ENCODE data around the gene C18orf63.
"Not testable (repeated sequence)": the region's sequence is repeated elsewhere in the genome, so short reads cannot be mapped to it uniquely, and the experiment has no call there.

The C18orf63 gene

DNA sequence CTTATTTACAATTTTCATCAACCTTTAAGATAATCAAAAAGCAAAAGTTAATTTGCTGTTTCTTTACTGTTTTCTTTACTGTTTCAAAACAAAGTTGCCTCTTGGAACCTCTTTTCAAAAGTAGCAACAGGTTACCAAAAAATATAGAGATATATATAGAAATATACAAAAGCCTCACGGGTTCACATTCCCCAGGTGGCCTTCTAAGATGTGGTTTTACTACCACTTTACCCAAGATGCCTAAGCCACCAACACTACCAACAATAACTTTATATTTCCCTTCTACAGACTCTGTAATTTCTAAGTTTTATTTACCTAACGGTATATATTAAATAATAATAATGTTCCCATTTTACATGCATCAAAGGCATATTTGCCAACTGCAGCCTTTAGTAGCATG lies 28.8 kb upstream of the C18orf63 start:
- no peak for DNase-seq

DNA sequence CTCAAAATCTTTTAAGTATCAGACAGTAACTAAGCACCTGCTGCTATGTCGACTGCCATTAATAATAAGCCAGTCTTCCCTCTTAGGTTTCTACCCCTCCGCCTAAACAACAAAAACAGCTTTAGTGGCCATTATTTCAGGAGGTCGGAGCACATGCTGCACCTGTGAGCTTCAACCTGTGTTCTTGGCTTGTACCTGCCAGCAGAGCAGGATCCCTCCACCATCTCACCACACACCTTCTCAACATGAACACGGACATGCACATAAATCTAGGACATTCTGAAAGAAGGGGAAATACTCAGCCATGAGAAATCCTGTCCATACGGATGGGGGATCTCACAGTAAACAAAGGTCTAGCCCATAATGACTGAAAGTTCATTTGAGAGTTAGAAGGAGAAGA lies 27.6 kb upstream of the C18orf63 start:
- DNase-seq = no peak

DNA sequence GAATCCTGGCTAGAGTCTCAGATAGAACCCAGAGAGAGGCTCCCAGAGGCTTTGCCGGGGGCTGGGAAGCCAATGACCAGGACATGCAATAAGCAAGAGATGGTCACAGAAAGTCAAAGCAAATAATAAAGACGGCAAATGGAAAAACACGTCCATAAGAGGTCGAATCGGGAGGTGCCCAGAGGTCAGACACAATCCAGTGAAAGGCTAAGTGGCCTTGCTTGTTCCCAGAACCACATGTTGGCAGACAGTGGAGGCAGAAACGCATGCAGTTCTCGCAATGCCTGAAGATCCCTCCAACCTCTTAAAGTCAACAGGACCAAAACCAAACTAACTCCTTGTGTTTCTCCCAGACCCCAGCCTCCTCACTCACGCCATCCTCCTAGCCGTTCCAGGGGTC lies 26.9 kb upstream of the C18orf63 start:
- no peak for DNase-seq

DNA sequence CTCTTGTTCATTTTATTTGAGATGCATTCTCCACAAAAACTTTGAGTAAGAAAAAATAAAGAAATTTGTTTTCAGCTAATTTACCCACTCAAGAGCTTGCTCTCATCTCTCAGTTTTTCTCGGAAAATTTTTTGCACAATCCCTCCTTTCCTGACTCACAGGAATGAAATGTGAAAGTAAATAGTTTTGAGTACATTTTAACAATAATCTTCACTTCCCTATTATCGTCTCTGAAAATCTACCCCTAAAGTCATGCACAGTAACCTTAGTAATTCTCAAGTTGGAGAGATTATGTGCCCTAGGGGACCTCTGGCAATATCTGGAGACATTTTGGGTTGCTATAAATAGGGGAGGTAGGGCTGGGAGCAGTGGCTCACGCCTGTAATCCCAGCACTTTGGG lies 26.5 kb upstream of the C18orf63 start:
- peak; percentile 18 for DNase-seq

DNA sequence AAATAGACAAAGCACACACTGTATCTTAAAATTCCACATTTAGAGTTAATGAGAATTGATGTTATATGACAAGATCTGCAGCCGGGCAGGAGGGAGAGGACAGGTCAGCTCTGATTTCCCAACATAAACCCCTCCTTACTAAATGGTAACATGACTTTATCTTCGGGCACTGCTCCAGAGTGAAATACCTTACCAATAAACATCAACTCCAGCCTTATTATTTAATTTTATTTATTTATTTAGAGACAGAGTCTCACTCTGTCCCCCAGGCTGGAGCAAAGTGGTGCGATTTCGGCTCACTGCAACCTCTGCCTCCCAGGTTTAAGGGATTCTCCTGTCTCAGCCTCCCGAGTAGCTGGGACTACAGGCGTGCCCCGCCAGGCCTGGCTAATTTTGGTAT lies 25.6 kb upstream of the C18orf63 start:
- no peak for DNase-seq

DNA sequence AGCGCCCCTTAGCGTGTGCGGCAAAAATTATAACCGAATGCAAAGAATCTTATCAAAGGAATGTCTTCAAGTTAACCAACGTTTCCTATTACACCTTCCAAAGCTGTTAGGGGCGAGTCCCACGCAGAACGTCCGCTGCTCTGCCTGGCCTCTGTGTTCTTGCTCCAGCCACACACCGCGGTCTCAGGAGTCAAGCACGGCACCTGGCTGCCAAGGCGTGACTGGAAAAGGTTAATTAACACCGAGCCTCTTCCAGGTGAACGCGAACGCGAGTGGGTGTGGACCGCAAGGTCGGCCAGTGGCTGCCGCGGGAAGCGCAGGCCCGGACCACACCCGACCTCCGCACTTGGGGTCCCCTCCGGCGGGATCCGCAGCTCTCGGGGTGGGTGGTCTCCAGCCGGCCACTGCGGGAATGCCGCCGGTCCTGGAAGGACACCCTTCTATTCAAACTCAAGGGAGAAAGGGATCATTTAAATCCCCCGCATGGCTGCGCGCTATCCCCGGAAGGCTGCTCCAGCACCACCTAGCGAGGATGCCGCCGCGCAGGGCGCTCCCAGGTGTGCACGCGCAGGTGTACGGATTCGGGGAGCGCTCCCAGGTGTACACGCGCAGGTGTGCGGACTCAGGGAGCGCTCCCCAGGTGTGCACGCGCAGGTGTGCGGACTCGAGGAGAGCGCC lies 24.7 kb upstream of the C18orf63 start:
- DNase-seq = no peak

DNA sequence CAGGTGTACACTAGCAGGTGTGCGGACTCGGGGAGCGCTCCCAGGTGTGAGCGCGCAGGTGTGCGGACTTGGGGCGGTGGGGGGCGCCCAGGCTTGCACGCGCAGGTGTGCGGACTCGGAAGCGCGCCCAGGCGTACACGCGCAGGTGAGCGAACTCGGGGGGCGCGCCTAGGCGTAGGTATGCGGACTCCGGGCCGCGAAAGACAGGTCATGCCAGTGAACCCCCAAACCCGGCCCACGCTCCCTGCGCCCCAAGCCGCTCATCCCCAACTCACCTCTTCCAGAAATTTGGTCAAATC lies 24.2 kb upstream of the C18orf63 start:
- DNase-seq = no peak

DNA sequence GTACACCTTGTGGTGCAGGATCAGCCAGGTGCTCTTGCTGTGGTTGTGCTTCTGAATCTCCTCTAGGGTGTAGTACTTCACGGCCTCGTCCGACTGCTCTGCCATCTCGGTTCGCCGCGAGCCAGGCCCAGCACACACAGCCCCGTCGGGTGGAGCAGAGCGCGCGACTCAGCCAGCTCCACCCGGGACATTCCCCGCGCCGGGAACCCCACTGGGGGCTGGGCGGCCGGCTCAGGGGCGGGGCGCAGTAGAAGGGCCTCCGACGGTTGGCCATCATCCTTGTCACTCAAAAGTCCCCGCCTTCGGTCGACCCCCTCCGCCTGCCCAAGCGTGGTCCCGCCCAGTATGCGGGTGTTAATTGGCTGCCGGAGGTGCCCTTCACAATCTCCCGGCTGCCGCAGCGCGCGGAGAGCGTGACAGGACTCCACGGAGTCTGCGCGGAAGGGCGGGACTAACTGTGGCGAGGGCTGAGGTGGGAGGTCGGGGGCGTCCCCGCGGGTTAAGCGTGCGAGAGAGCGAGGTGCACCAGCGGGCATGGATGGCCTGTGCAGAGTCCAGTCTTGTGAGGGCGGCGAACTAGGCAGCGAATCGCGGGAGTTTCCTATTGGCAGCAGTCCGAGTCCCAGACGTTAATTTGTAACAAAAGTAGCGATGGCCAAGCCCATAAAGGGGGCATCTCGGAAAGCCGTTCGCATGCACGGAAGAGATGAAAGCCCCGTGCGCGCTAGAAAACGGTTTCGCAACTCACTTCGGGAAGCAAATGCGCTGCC lies 23.7 kb upstream of the C18orf63 start, which contains the start of gene CYB5A:
CYB5A (minus strand) TSS at position 193 of the 770 bp plus-strand sequence; CDS start at position 105, 88 bp downstream.
- peak; percentile 95 for DNase-seq

DNA sequence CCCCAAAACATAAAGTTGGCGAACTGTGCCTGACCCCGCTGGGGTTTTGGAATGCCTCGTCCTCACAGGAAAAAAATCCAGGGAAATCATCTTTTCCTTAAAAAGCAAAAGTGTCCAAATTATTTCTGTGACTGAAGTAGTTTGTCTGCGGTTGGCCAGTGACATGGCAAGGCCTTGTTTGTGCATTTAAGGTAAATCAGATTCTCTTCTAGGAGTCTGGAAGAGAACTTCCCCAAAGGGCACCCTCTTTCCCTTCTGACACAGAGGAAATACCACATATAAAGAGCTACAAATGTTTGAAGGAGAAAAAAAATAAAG lies 23.1 kb upstream of the C18orf63 start:
- no peak for DNase-seq

DNA sequence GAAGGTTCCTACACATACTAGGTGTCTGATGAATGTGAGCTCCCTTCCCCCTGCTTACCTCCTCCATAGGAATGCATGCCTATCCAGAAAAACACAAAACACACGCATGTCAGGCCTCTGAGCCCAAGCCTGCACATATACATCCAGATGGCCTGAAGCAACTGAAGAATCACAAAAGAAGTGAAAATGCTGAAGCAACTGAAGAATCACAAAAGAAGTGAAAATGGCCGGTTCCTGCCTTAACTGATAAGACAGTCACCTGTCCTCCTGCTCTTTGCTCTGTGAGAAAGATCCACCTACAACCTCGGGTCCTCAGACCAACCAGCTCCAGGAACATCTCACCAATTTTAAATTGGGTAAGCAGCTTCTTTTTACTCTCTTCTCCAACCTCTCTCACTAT lies 22.7 kb upstream of the C18orf63 start:
- DNase-seq = not testable (repeated sequence)

DNA sequence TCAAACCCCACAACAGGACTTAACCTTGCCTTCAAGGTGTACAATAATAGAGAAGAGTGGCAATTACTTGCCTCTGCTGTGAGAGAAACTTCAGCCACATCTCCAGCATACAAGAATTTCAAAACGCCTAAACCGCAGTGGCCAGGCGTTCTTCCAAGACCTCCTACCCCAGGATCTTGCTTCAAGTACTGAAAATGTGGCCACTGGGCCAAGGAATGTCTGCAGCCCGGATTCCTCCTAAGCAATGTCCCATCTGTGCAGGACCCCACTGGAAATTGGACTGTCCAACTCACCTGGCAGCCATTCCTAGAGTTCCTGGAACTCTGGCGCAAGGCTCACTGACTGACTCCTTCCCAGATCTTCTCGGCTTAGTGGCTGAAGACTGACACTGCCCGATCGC lies 21.1 kb upstream of the C18orf63 start:
- DNase-seq = no peak

DNA sequence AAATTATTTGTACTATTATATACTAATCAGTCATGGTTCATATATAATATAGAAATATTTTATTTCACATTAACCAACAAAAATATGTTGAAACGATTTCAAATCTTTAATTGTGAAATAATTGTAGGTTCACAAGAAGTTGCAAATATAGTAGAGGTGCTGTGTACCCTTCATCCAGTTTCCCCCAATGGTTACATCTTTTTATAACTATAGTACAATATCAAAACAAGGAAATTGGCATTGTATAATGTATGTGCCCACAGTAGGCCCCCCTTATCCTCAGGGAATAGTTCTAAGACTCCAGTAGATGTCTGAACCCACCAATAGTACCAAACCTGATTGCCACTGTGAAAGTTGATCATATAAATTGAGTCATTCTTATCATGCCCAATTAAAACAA lies 16.5 kb upstream of the C18orf63 start:
- DNase-seq = no peak

DNA sequence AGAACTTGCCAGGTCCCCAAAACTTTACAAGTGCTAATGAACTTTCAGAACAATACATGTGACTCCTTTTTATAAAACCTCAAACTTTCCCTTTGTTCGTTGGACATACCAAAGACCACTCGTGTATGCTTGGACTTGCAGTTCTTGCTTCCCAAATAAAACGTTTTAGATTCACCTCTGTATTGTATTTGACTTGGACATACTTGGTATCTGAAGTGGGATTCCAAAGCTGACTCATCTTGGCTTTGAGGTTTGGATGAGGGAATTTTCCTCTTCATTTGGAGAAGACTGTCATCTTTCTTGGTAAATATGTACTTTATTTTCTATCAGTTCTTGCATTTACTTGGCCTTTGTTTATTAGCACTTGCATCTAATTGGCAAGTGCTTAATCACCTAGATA lies 15.9 kb upstream of the C18orf63 start:
- DNase-seq = peak; percentile 38

DNA sequence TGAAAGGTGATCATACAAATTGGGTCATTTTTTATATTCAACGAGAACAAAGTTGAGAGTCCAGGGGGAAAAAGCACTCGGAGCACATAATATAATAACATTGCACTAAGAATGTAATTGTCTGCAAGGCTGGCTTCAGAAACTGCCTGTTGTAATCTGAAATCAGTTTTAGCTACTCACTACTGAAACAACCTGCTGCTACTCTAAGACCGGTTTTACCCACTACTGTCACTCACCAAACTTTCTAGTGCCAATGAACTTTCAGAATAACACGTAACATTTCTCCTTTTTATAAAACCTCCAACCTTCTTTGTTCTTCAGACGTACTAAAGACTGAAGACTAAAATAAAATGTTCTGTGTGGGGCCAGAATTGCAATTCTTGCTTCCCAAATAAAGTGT lies 12.3 kb upstream of the C18orf63 start:
- no peak for DNase-seq

DNA sequence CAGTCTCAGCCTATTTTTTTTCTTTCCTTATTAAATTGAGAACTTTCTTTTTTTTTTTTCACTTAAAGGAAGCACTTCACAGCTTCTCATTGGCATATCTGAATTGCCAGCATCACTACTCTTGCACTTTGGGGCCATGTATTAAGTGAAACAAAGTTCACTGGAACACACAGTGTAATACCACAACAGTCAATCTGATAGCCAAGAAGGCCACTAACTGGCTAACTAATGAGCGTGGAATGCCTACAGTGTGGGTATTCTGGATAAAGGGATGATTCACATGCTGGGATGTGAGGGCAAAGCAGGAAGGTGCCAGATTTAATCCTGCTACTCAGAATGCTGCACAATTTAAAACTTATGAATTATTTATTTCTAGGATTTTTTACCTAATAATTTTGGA lies 11.7 kb upstream of the C18orf63 start:
- DNase-seq = peak; percentile 25

DNA sequence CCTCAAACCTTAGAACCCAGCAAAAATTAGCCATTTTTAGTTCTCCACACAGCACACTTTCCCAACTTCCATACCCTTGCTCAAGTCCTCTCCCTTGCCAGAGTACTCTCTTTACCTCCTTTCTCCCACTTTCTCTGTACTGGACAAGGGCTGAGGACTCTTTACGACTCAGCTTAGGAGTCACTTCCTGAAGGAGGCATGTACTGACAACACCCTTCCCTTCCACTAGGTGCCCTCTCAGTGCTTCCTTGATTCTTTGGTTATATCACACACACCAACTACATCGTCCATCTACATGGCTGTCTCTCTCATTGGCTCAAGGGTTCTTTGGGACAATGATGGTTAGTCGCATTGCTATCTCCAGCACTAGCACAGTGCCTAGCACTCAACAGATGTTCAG lies 5.2 kb upstream of the C18orf63 start:
- DNase-seq = peak; percentile 44

DNA sequence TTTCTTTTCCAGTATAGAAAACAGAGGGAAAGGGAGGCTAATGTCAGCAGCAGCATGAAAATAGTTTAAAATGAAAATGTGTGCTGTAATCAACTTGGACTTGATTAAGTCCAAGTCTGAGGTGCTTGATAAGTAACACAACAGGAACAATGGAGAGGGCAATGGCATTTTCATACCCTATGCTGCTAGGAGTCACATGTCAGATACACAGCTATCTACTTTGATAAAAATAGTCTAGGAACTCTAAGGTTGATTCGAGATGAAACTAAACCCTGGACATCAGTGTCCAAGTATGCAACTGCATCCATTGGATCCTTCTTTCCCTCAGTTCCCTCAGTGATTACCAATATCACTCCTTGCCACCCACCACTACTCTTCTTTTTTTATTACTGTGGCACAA lies 4.6 kb upstream of the C18orf63 start:
- no peak for DNase-seq

DNA sequence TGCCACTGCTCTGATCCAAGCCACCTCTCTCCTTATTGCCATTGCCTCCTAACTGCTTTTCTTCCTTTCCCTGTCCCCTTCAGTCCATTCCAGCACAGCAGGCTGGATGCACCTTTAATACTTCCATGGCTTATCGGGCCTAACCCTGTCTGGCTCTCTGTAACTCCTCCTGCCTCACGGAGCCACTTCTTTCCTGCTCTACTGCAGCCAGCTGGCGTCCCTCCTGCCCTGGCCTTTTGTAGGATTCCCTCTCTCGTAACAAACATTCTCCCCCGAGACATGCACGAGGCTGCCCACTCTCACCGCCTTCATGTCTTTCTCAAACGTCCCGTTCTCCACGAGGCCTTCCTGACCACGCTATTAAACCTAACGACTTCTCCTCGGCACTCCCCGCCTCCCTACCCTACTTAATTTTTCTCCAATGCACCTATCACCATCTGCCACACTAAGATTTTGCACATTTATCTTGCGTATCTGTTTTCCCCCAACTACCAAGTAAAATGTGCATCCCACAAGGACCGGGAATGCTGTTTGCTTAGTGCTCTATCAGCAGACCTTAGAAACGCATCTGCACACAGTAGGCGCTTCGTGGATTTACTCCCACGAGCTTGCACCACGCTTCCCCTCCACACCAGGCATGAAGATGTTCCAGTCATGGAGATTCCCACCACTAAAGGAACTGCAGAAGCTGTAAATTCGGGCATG lies 728 bp upstream of the C18orf63 start:
- no peak for DNase-seq

DNA sequence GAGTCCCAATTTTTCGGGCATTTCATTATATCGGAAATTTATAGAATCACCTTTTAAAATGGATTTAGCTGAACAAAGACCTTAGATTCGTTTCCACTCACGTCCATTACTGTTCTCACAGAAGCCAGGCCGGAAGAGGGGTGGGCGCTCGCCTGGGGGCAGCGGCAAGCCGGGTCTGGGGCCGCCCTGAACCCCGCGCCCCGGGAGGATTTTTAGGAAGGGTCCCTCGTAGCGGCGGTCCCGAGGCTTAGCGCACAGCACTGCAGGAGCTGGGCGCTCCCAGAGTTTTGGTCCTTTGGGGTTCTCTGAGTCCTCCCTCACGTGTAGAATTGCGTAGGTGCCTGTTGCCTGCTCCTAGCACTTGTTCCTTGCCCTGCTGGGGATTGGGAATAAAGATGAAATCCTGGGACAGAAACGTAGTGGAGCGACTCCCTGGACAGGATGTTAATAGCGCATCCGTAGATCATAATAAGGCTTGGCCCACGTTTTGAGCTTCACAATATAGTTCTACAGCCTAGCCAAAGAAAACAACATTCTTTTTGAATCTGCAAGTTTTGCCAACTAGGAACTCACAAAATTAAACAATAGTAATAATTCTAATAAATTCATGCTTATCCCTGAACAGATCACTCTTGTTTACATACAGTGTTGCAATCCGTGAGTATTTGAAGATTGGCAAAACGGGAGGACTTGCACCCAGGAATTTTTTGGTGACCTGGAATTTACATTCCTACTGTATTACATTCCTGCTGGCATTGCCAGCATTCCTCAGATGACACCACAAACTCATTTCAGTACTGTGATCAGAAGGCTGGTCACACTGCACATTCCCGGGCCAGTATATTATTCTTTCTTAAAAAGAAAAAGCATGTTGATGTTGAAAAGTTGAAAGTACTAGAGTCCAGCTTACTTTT lies 875 bp downstream of the C18orf63 start:
- peak; percentile 82 for DNase-seq

DNA sequence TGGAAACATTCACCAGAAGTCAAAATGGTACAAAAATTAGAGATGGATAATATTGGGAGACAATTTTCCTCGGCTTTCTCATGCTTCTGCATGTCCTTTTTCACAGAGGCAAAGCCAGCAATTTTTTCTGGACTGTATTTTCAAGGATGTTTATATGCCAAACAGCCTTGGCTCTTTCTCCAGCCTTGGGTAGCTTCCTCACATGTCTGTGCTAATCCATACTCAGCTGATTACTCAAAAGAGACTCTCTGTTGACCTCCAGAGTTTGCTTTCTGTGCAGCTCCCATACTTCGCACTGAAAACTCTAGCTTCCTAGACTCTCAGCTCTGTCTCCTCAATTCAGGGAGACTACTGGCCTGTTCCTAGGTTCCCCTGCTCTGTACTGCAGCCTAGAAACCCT lies 10.6 kb downstream of the C18orf63 start:
- DNase-seq = no peak

DNA sequence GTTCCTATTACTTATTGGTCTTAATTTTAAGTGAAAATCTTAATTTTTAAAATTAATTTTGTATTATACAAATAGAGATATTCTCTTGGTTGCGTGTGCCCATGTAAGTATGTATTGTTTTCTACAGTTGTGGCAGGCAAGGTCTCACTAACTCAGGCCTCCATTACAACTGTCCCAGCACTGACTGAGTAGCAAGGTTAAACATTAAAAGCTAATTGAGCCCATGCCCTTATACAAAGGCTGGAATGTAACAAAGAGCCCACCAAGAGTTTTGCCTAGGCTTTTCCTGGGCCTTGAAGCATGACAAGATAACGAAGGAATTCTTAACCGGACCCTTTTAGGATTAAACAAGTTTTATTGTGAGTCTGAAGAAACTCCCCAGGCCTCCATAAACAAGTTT lies 11.2 kb downstream of the C18orf63 start:
- not testable (repeated sequence) for DNase-seq

DNA sequence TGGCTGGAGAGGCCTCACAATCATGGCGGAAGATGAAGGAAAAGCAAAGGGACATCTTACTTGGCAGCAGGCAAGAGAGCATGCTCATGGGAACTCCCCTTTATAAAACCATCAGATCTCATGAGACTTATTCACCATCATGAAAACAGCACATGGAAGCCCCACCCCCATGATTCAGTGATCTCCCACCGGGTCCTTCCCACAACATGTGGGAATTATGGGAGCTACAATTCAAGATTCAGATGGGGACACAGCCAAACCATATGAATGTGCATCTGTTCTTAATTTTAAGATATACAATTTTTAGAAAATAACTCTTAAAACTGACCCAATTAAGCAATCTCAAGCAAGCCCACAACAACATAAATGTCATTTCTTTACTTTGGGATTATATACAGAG lies 12.6 kb downstream of the C18orf63 start:
- peak; percentile 57 for DNase-seq

DNA sequence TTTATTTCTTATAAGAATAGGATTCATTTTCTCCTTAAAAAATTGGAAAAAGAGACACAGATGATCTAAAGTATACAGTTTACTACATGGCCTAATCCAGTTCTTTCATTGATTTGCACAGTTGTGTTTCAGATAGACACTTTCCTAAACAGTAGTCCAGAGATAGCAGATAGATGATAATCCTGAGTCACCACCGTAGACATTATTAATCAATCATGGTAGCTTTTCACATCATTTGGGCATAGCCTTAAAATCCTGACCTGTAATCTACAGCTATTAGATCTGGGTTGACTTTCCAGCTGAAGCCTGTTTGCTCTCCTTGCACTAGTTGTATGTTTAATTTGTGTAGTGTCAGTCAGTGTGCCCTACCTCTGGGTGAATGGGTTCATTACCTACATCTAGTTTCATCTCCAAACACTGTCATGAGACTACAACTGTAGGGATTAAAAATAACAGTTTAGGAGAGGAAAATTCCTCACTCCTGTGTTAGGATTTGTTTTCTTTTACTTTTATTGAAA lies 14.1 kb downstream of the C18orf63 start:
- no peak for DNase-seq
